HG02678 (cell line): ENCODE data around the gene TAF9.
"Not testable (repeated sequence)": the region's sequence is repeated elsewhere in the genome, so short reads cannot be mapped to it uniquely, and the experiment has no call there.

Experiments used
- ATAC-seq: cut with Tn5 transposase; IDR thresholded peaks from one replicate; pipeline ENCODE4 v1.9.1; 2021; ENCODE audit warnings: mild to moderate bottlenecking, moderate library complexity; ENCODE audit not compliant: unreplicated experiment

TAF9 gene

GRCh38 chr5:69341520-69342161 lies 27.7 kb downstream of the TAF9 start:
- ATAC-seq: no peak

DNA sequence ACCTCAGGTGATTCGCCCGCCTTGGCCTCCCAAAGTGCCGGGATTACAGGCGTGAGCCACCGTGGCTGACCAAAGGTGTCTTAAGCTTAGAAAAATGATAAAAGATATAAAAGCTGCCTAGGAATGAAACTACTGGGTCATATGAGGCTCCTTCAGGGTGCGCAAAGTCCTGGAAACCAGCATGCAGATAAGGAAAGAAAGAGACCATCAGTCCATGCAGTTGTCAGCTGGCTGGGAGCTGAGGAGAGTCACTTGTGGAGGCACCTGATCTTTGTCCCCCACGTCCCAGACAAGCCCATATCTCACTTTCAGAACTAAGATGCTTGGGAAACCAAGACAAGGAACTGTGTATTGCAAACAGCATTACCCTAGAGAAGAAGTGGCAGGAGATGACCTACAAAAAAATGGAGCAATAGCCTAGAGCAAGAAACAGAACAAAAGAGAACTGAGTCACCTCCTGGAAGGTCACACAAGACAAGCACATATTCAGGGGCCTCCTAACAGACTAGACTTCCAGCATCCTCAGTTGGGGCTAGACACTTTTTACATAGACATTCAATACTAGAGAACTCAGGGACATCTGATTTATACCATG lies 33.9 kb downstream of the TAF9 start:
- ATAC-seq: no peak

- peak; percentile 66 for ATAC-seq
Observed at GRCh38 chr5:69334793-69335268, 34.5 kb downstream of the TAF9 start.

- ATAC-seq: not testable (repeated sequence)
Observed at GRCh38 chr5:69333668-69334315, 35.5 kb downstream of the TAF9 start.

GRCh38 chr5:69331528-69332445 lies 37.5 kb downstream of the TAF9 start:
- no peak for ATAC-seq

DNA sequence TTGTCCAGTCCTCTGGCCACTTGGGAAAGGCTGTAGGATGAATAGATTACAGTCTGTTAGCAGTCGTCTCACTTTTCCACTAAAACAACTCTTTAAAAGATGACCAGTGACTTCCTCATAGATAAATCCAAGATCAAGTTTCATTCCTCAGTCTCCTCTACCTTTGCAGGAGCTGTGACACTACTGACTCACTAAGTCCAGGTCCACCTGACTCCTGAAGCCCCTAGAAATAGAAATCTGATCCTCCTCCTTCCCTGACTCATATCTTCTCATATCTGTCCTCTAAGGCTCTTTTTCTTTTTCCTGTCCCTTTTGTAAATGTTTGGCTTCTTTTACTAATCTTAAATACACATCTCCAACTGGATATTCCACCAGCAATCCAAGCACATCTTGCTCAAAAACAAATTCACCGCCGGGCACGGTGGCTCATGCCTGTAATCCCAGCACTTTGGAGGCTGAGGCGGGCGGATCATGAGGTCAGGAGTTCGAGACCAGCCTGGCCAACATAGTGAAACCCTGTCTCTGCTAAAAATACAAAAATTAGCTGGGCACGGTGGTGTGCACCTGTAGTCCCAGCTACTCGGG lies 39.3 kb downstream of the TAF9 start:
- no peak for ATAC-seq

- ATAC-seq: no peak
Observed at GRCh38 chr5:69326365-69326764, 43.0 kb downstream of the TAF9 start.

- no peak for ATAC-seq
Observed at GRCh38 chr5:69317391-69317790, 51.9 kb downstream of the TAF9 start.

- no peak for ATAC-seq
Observed at GRCh38 chr5:69315972-69316371, 53.3 kb downstream of the TAF9 start.
